ENCODE measurements around the gene CHCT1. TPM values are rescaled to one million over a fixed set of nuclear protein-coding genes. Genes with fewer than 3 reads are reported as not detected.
A peak's percentile ranks its signal among the peaks of the same experiment; 100 is the strongest.

The CHCT1 gene
- total and polyA plus RNA-seq, 2 donors (not counting 1 experiment from before 2014, with no cell fraction given) = not detected

DNA sequence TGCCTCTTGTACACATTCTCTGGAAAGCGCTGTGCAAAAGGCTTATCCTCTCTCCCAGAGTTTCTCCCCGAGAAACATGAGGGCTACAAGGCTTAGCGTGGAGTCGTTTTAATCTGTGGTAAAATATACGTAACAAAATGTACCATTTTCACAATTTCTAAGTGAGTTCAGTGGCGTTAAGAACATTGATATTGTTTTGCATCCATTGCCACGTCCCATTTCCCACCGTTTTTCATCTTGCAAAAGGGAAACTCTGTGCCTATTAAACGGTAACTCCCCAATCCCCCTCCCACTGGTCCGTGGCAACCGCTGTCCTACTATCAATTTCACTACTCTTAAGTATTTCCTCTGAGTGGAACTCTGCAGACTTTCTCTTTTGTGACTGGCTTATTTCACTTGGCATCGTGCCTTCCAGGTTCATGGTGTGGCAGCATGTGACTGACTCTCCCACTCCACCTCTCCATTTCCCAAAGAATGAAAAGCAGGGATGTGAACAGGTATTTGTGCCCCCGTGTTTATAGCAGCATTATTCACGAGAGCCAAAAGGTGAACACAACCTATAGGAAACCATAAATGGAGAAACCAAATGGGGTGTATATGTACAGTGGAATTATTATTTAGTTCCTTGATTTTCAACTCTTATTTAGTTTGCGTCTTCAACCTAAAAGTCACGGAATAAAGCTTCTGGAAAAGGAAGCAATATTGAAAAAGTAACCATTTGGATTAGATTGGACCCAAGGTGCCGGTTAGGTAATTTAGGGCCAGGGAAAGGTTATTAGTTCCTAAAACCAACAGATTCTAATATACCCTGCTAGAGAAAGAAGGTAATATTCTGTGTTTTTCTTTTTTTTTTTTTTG, 29.2 kb upstream of the CHCT1 start:
- no peaks in the 10 kb centered on the region for H3K9me3 Mint-ChIP-seq (ENCODE audit: insufficient read depth)
- intact Hi-C loops (cut with micrococcal nuclease) = loop anchor here (1.0 to 5.0 kb wide), 5 partner anchors 28 to 501 kb away; partner anchors contain the start of genes HEATR6, PPM1D, RPS6KB1 and TUBD1
- ChIA-PET CTCF (interaction anchor here (1.2 kb wide), 1 partner anchor 8 kb away, joined by 5 read pairs; no protein-coding TSS in a partner anchor), POLR2A (no interaction called here)
- DNase-seq = peak; percentile 66
- Histone ChIP-seq H3K4me2 (replicated peaks; ENCODE audit: low read depth, low read length, poor library complexity, severe bottlenecking) (peak overlapping the region; percentile 92), H3K4me1 (ENCODE audit: control insufficient read depth in 2 of 2, insufficient read depth in 2 of 2, low read length in 2 of 2) (peaks cover 51 to 53% of the 10 kb centered on the region in 2 donors), H4K20me1 (ENCODE audit: control insufficient read depth, insufficient read depth, low read length, poor library complexity, severe bottlenecking) (no peaks in the 10 kb centered on the region), H3K4me3 (ENCODE audit: control extremely low read depth in 1 of 5, extremely low read depth in 1 of 5, insufficient read depth in 1 of 5, low read depth in 2 of 5, low read length in 4 of 5) (peak overlapping the region; percentile 71 to 95 (median 87)), H2AFZ (ENCODE audit: insufficient read depth, low read depth, low read length, poor library complexity, severe bottlenecking) (peak overlapping the region; percentile 97), H3K27me3 (replicated peaks in 1 of 4; ENCODE audit: control extremely low read depth in 1 of 4, control insufficient read depth in 3 of 4, insufficient read depth in 4 of 4, low read length in 3 of 4) (no peaks in the 10 kb centered on the region), H3K9ac (ENCODE audit: low read length) (peak overlapping the region; percentile 93), H3K9me3 (ENCODE audit: control extremely low read depth in 1 of 3, control insufficient read depth in 2 of 3, insufficient read depth in 1 of 3, low read length in 2 of 3) (no peaks in the 10 kb centered on the region), H3K27ac (ENCODE audit: low read length in 2 of 2) (peak overlapping the region; percentile 92 to 96), H3K36me3 (replicated peaks in 1 of 2; ENCODE audit: control extremely low read depth in 1 of 2, control insufficient read depth in 1 of 2, extremely low read depth in 1 of 2, insufficient read depth in 2 of 2, low read length in 1 of 2) (no peaks in the 10 kb centered on the region), H3K79me2 (ENCODE audit: control insufficient read depth, insufficient read depth, low read length) (peaks cover 37% of the 10 kb centered on the region)
- no peak for TF ChIP-seq EZH2 (IDR thresholded peaks at IDR 0.05; ENCODE audit: borderline replicate concordance, insufficient read depth, low read depth, low read length, poor library complexity, severe bottlenecking)
- TF ChIP-seq, protein P1, sequence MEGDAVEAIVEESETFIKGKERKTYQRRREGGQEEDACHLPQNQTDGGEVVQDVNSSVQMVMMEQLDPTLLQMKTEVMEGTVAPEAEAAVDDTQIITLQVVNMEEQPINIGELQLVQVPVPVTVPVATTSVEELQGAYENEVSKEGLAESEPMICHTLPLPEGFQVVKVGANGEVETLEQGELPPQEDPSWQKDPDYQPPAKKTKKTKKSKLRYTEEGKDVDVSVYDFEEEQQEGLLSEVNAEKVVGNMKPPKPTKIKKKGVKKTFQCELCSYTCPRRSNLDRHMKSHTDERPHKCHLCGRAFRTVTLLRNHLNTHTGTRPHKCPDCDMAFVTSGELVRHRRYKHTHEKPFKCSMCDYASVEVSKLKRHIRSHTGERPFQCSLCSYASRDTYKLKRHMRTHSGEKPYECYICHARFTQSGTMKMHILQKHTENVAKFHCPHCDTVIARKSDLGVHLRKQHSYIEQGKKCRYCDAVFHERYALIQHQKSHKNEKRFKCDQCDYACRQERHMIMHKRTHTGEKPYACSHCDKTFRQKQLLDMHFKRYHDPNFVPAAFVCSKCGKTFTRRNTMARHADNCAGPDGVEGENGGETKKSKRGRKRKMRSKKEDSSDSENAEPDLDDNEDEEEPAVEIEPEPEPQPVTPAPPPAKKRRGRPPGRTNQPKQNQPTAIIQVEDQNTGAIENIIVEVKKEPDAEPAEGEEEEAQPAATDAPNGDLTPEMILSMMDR (IDR thresholded peaks at IDR 0.05) = no peak
- H3K27ac Mint-ChIP-seq = peak overlapping the region; percentile 97
- ATAC-seq (ENCODE audit: low read depth) = no peak
- WGBS (ENCODE audit: insufficient coverage) = 0% methylated on average over 6 of the region's 17 CpGs
- H3K4me3 Mint-ChIP-seq = peak overlapping the region; percentile 96
- no peaks in the 10 kb centered on the region for H3K27me3 Mint-ChIP-seq
- H3K4me1 Mint-ChIP-seq = peaks cover 72% of the 10 kb centered on the region
